Cardiac muscle cell (in vitro differentiated cells and primary cell): ENCODE measurements around the gene VAMP4. TPM values are rescaled to one million over a fixed set of nuclear protein-coding genes. Genes with fewer than 3 reads are reported as not detected.

Source experiments
- DNase-seq, 2 donors: peaks; one replicate each; pipeline versions ENCODE4 v3.0.0 to v3.0.0-alpha.2; 2010 to 2017; ENCODE audit warnings: low read depth in 1 of 2, low spot score in 1 of 2
- H3K27ac ChIP-seq: fragments of 200-600 bp; sonication (generic); 2 replicates; pipeline ENCODE4 v1.5.1; 2016
- H3K27me3 ChIP-seq: fragments of 200-600 bp; sonication (generic); 2 replicates; pipeline ENCODE4 v1.6.0; 2016; ENCODE audit warnings: control low read depth
- H3K36me3 ChIP-seq: fragments of 200-600 bp; sonication (generic); 2 replicates; pipeline ENCODE4 v1.5.1; 2016; ENCODE audit warnings: control low read depth
- H3K4me1 ChIP-seq: fragments of 200-600 bp; sonication (generic); 2 replicates; pipeline ENCODE4 v1.8.1; 2017; ENCODE audit warnings: low read depth, mild to moderate bottlenecking, mixed run types
- H3K4me3 ChIP-seq: fragments of 200-600 bp; sonication (generic); 2 replicates; pipeline ENCODE4 v1.5.1; 2016; ENCODE audit warnings: mild to moderate bottlenecking
- H3K9me3 ChIP-seq: fragments of 200-600 bp; sonication (generic); 2 replicates; pipeline ENCODE4 v1.5.1; 2017; ENCODE audit warnings: low read depth, mild to moderate bottlenecking, control low read depth
- polyA plus RNA-seq: library from polyadenylated mRNA; unstranded; fragments of >200 nt; fragmentation: Nextera tagmentation; extraction: Ambion mirVana; gene quantifications from 2 replicates; pipeline ENCODE4 v1.2.1, GENCODE V29; 2016
- total RNA-seq: library from RNA; depleted of rRNA; stranded (reverse); fragments of >200 nt; gene quantifications from 2 replicates; pipeline ENCODE4 v1.2.3, GENCODE V29; 2016
- TF ChIP-seq, protein P1 (sequence below): IDR thresholded peaks from 2 replicates; pipeline ENCODE4 v1.5.1; 2012; ENCODE audit warnings: low read depth, mild to moderate bottlenecking, low read length

The VAMP4 gene
- total and polyA plus RNA-seq, 2 experiments from 2014 or later: 6.9 to 9.4 TPM

DNA sequence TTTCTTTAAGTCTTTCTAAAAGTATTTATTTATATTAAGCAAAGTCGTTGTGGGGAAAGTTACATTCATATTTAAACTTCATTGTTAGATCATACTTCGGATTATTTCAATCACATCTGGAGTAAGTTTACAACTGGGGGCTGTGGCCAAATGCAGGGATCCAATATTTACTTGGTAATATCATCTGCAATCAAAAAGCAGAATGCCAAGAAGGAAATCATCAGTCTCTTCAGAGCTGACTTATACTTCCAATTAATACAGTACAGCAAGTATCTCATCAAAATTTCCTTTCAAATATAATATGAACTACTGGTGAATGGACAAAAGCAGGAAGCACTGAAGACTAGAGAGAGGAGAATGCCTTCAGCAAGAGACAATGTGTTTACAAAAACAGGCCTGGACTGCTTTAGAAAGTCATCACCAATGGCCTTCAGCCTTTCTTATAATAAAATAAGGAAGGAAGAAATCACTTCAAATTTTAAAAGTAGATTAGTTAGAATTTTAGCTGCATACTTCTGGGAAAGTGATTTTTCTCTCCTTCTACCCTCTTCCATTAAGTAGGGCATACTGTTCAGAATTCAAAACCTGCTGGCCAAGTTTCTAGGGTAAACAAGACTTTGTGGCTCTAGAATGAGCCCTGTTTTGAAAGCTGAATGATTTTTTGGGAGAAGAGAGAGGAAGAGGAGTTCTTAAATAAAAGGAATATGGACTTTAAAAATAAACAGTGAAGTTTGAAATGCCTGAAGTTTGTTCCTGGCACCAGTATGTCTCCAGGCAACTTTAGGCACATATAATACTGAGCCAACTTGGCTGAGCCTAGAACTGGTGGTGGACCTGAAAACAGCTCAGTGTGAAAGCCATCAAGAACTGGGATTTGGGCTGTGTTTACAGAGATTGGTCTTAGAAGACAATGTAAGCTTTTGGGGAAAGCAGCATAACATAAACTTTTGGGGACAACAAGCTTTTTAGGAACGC lies 67.1 kb downstream of the VAMP4 start:
- no peak overlapping the region for H3K27ac ChIP-seq
- H3K36me3 ChIP-seq: no peaks in the 10 kb centered on the region
- no peaks in the 10 kb centered on the region for H3K27me3 ChIP-seq
- H3K9me3 ChIP-seq: no peaks in the 10 kb centered on the region
- no peak overlapping the region for H3K4me3 ChIP-seq
- DNase-seq: no peak
- TF ChIP-seq, protein P1, sequence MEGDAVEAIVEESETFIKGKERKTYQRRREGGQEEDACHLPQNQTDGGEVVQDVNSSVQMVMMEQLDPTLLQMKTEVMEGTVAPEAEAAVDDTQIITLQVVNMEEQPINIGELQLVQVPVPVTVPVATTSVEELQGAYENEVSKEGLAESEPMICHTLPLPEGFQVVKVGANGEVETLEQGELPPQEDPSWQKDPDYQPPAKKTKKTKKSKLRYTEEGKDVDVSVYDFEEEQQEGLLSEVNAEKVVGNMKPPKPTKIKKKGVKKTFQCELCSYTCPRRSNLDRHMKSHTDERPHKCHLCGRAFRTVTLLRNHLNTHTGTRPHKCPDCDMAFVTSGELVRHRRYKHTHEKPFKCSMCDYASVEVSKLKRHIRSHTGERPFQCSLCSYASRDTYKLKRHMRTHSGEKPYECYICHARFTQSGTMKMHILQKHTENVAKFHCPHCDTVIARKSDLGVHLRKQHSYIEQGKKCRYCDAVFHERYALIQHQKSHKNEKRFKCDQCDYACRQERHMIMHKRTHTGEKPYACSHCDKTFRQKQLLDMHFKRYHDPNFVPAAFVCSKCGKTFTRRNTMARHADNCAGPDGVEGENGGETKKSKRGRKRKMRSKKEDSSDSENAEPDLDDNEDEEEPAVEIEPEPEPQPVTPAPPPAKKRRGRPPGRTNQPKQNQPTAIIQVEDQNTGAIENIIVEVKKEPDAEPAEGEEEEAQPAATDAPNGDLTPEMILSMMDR: no peak
- H3K4me1 ChIP-seq: no peaks in the 10 kb centered on the region

DNA sequence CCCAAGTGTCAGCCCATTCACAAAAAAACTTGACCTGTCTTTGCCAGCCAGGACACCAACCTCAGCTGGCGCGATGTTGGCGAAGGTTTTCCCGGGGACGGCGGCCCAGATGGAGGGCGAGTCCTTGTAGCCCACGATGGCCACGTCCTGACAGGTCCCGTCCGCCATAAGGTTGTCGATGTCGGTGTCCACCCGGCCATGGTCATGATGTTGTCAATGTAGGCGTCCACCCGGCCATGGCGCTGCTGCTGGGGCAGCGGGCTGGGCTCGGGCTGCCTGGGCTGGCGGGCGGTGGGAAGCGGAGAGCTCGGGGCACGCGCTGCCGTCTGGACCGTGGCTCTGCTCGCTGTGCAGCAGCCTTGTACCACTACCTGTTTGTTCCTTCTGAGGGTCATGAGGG lies 71.1 kb downstream of the VAMP4 start:
- no peak for DNase-seq

DNA sequence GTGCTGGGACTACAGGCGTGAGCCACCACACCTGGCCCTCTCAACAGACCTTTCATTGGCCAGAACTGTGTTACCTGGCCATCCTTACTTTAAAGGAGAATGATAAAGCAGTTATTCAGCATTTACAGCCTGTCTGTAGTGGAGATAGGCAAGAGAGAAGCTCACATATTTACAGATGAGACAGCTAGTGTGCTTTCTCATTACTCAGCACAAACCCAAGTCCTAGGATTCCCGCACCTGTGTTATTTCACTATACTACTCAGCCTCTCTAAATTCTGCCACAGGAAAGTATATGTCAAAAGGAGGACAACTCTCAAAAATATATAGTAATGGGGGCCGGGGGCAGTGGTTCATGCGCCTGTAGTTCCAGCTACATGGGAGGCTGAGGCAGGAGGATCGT lies 73.5 kb downstream of the VAMP4 start:
- TF ChIP-seq, protein P1: no peak

More for the DNA sequence above, 71.1 kb downstream of the VAMP4 start:
- Histone ChIP-seq H3K27me3 (no peaks in the 10 kb centered on the region), H3K36me3 (no peaks in the 10 kb centered on the region), H3K9me3 (no peaks in the 10 kb centered on the region), H3K4me1 (no peaks in the 10 kb centered on the region), H3K27ac (no peak overlapping the region), H3K4me3 (no peak overlapping the region)
- TF ChIP-seq, protein P1: no peak

DNA sequence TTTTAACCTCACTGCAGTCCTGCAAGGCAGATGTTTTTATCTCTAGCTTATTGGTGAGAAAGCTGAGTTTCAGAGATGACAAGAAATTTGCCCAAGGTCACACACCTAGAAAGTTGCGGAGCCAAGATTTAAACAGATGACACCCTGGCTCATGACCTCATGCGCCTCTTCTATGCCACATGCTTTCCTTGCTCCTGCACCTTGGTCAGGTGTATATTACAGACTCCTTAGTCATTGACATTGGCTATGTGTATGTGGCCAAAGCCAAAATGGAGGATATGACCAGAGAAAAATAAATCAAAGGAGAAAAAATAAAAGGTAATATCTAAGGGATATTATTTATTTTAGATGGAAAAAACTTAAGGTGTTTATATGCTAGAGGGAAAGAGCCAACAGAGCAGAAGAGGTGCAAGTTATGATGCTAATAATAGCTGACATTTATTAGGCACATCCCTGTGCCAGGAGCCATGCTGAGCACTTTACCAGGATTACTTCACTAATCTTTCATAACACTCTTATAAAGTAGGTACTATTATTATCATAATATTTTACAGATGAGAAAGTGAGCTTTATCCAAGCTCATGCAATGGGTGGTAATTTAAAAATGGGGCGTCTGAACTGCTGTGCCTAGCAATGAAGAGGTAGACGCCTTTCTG lies 75.6 kb downstream of the VAMP4 start:
- no peak for DNase-seq
- Histone ChIP-seq H3K27ac (no peak overlapping the region), H3K36me3 (no peaks in the 10 kb centered on the region), H3K4me3 (no peak overlapping the region), H3K9me3 (no peaks in the 10 kb centered on the region), H3K27me3 (no peaks in the 10 kb centered on the region), H3K4me1 (no peaks in the 10 kb centered on the region)
- TF ChIP-seq, protein P1: no peak

More for the DNA sequence above, 73.5 kb downstream of the VAMP4 start:
- Histone ChIP-seq H3K4me1 (no peaks in the 10 kb centered on the region), H3K9me3 (no peaks in the 10 kb centered on the region), H3K27me3 (no peaks in the 10 kb centered on the region), H3K4me3 (no peak overlapping the region), H3K27ac (no peak overlapping the region), H3K36me3 (no peaks in the 10 kb centered on the region)
- DNase-seq: no peak

DNA sequence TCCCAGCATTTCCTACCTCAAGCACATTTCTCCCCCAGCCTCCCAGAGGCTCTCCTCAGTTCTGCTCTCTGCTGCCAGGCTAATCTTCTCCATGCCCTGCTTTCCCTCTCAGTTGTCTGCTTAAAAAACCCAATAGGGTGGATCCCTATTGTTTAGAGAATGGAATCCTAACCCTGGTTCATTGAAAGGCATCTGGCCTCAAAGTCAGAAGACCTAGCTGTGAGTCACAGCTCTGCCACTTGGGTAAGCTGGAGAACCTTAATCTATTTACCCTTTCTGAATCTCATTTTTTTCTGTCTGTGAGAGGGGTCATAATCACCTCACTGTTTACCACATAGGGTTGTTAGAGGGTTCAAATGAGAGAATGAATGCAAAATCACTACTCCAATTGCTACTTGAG lies 76.9 kb downstream of the VAMP4 start:
- Histone ChIP-seq H3K9me3 (no peaks in the 10 kb centered on the region), H3K27me3 (no peaks in the 10 kb centered on the region), H3K27ac (no peak overlapping the region), H3K4me1 (no peaks in the 10 kb centered on the region), H3K4me3 (no peak overlapping the region), H3K36me3 (no peaks in the 10 kb centered on the region)
- TF ChIP-seq, protein P1: no peak
- no peak for DNase-seq
